ENCODE results near the gene GALNTL6. TPM values are rescaled to one million over a fixed set of nuclear protein-coding genes. Genes with fewer than 3 reads are reported as not detected.

GALNTL6 gene
- total and polyA plus RNA-seq, 7 experiments from 2014 or later = not detected

GRCh38 chr4:172675232-172675631 lies 862.0 kb downstream of the GALNTL6 start:
- Histone ChIP-seq H3K27ac (ENCODE audit: low read depth, low read length) (no peak overlapping the region), H3K4me3 (ENCODE audit: low read length) (no peak overlapping the region), H3K9me3 (ENCODE audit: control insufficient read depth in 2 of 3, low read length in 3 of 3) (no peaks in the 10 kb centered on the region), H3K27me3 (ENCODE audit: control insufficient read depth in 2 of 2, insufficient read depth in 2 of 2, low read length in 2 of 2) (no peaks in the 10 kb centered on the region), H3K4me1 (ENCODE audit: control insufficient read depth in 2 of 2, insufficient read depth in 2 of 2, low read length in 2 of 2) (no peaks in the 10 kb centered on the region), H3K36me3 (ENCODE audit: control insufficient read depth in 2 of 3, insufficient read depth in 3 of 3, low read length in 3 of 3) (no peaks in the 10 kb centered on the region)
- intact Hi-C loops (cut with micrococcal nuclease) = no loop called here
- Mint-ChIP-seq H3K9me3 (peaks cover 0 to 33% (median 3%) of the 10 kb centered on the region in 11 donors), H3K27ac (no peak overlapping the region), H3K36me3 (no peaks in the 10 kb centered on the region), H3K4me3 (no peak overlapping the region), H3K27me3 (peaks cover 0 to 4% (median 0%) of the 10 kb centered on the region in 5 donors), H3K4me1 (no peaks in the 10 kb centered on the region)
- ChIA-PET CTCF (no interaction called here), POLR2A (no interaction called here)
- no peak for ATAC-seq
- no peak for DNase-seq

DNA sequence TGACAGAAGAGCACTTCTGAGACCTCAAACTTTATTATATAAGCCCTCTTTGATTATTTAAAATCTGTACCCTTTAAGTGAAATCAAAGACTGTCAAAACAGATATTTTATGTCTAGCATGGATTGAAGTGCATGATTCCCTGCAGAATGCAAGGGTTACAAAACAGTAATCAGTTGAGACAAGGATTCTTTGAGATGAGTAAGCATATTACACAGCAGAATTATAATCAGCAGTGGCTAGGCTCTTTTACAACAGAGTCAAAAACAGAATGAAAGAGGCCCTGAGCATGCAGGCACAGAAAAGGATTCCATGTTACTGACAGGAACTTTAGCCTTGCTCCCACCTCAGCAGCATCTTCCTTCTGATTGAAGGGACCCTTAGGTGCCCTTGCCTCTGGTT lies 867.5 kb downstream of the GALNTL6 start:
- Histone ChIP-seq H3K4me3 (ENCODE audit: low read length) (no peak overlapping the region), H3K27ac (ENCODE audit: low read depth, low read length) (no peak overlapping the region), H3K9me3 (ENCODE audit: control insufficient read depth in 2 of 3, low read length in 3 of 3) (no peaks in the 10 kb centered on the region), H3K27me3 (ENCODE audit: control insufficient read depth in 2 of 2, insufficient read depth in 2 of 2, low read length in 2 of 2) (no peaks in the 10 kb centered on the region), H3K36me3 (ENCODE audit: control insufficient read depth in 2 of 3, insufficient read depth in 3 of 3, low read length in 3 of 3) (no peaks in the 10 kb centered on the region), H3K4me1 (ENCODE audit: control insufficient read depth in 2 of 2, insufficient read depth in 2 of 2, low read length in 2 of 2) (no peaks in the 10 kb centered on the region)
- Mint-ChIP-seq H3K4me1 (no peaks in the 10 kb centered on the region), H3K4me3 (no peak overlapping the region), H3K36me3 (no peaks in the 10 kb centered on the region), H3K9me3 (peaks cover 0 to 8% (median 1%) of the 10 kb centered on the region in 11 donors), H3K27ac (no peak overlapping the region), H3K27me3 (peaks cover 0 to 4% (median 0%) of the 10 kb centered on the region in 5 donors)
- ChIA-PET POLR2A (no interaction called here), CTCF (no interaction called here)
- no peak for ATAC-seq
- DNase-seq = no peak
- intact Hi-C loops (cut with micrococcal nuclease) = no loop called here

DNA sequence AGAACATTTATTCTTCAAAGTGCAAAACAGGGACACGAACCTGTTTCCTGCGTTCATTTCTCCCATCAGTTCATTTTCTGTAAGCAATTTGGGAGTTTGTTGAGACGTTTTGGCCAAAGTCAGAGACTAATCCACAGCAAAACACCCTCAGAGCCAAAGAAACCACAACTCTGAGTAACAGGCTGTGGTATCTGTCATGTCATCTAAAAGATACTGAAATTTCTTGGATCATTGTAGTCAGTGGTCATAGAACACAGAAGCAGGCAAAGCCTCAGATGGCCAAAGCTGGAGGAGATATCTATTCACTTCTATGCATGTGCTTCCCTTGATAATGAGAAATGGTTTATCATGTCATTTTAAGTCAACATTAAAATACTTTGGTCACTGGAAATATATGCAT lies 869.8 kb downstream of the GALNTL6 start:
- ATAC-seq (no peak), DNase-seq (no peak)
- Mint-ChIP-seq H3K9me3 (peaks cover 0 to 3% (median 0%) of the 10 kb centered on the region in 11 donors), H3K4me1 (no peaks in the 10 kb centered on the region), H3K27me3 (no peaks in the 10 kb centered on the region), H3K27ac (no peak overlapping the region), H3K4me3 (no peak overlapping the region), H3K36me3 (no peaks in the 10 kb centered on the region)
- no peaks in the 10 kb centered on the region for H3K9me3 ChIP-seq (ENCODE audit: control insufficient read depth in 2 of 3, low read length in 3 of 3)
- H3K4me1 ChIP-seq (ENCODE audit: control insufficient read depth in 2 of 2, insufficient read depth in 2 of 2, low read length in 2 of 2) = no peaks in the 10 kb centered on the region
- H3K27ac ChIP-seq (ENCODE audit: low read depth, low read length) = no peak overlapping the region
- no peak overlapping the region for H3K4me3 ChIP-seq (ENCODE audit: low read length)
- CTCF ChIA-PET = interaction anchor here (0.7 kb wide), 1 partner anchor 1749 kb away, joined by 3 read pairs; no protein-coding TSS in a partner anchor
- H3K36me3 ChIP-seq (ENCODE audit: control insufficient read depth in 2 of 3, insufficient read depth in 3 of 3, low read length in 3 of 3) = no peaks in the 10 kb centered on the region
- intact Hi-C loops (cut with micrococcal nuclease) = no loop called here
- no peaks in the 10 kb centered on the region for H3K27me3 ChIP-seq (ENCODE audit: control insufficient read depth in 2 of 2, insufficient read depth in 2 of 2, low read length in 2 of 2)
- POLR2A ChIA-PET = no interaction called here

- CTCF ChIA-PET = no interaction called here
- H3K36me3 ChIP-seq (ENCODE audit: control insufficient read depth in 2 of 3, insufficient read depth in 3 of 3, low read length in 3 of 3) = no peaks in the 10 kb centered on the region
- no peak overlapping the region for H3K27ac Mint-ChIP-seq
- intact Hi-C loops (cut with micrococcal nuclease) = no loop called here
- H3K4me1 ChIP-seq (ENCODE audit: control insufficient read depth in 2 of 2, insufficient read depth in 2 of 2, low read length in 2 of 2) = no peaks in the 10 kb centered on the region
- H3K36me3 Mint-ChIP-seq = peaks cover 0 to 4% (median 0%) of the 10 kb centered on the region in 5 donors
- no peak overlapping the region for H3K4me3 Mint-ChIP-seq
- H3K27me3 Mint-ChIP-seq = no peaks in the 10 kb centered on the region
- H3K27ac ChIP-seq (ENCODE audit: low read depth, low read length) = no peak overlapping the region
- DNase-seq (no peak), ATAC-seq (no peak)
- H3K9me3 ChIP-seq (ENCODE audit: control insufficient read depth in 2 of 3, low read length in 3 of 3) = no peaks in the 10 kb centered on the region
- H3K4me3 ChIP-seq (ENCODE audit: low read length) = no peak overlapping the region
- POLR2A ChIA-PET = no interaction called here
- H3K27me3 ChIP-seq (ENCODE audit: control insufficient read depth in 2 of 2, insufficient read depth in 2 of 2, low read length in 2 of 2) = no peaks in the 10 kb centered on the region
- H3K4me1 Mint-ChIP-seq = no peaks in the 10 kb centered on the region
- H3K9me3 Mint-ChIP-seq = peaks cover 0 to 7% (median 4%) of the 10 kb centered on the region in 11 donors
These were observed 872.8 kb downstream of the GALNTL6 start for GRCh38 chr4:172686021-172686420.

DNA sequence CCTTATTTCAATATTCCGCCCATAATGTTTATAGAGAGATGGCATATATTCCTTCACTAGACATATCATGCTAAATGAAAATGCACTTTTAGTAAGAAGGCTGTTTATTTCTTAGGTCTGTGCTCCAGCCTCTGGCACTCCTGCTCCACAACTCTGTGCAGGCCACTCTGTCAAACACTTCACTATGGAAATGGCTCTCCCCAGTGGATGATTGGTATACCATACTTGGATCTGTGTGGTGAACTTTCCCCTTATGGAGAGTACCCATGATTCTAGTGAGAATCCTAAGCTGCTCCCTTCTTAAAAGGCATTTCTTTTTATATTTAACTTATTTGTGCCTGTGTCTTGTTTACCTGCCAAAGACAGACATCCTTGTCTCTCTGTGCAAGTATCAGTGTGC lies 875.3 kb downstream of the GALNTL6 start:
- ChIA-PET POLR2A (no interaction called here), CTCF (no interaction called here)
- H3K9me3 ChIP-seq (ENCODE audit: control insufficient read depth in 2 of 3, low read length in 3 of 3) = peaks cover 0 to 7% (median 0%) of the 10 kb centered on the region in 3 experiments
- H3K27ac ChIP-seq (ENCODE audit: low read depth, low read length) = no peak overlapping the region
- H3K4me3 ChIP-seq (ENCODE audit: low read length) = no peak overlapping the region
- H3K4me1 ChIP-seq (ENCODE audit: control insufficient read depth in 2 of 2, insufficient read depth in 2 of 2, low read length in 2 of 2) = no peaks in the 10 kb centered on the region
- Mint-ChIP-seq H3K36me3 (peaks cover 0 to 5% (median 0%) of the 10 kb centered on the region in 5 donors), H3K9me3 (peaks cover 4 to 22% (median 8%) of the 10 kb centered on the region in 11 donors), H3K4me1 (no peaks in the 10 kb centered on the region), H3K4me3 (no peak overlapping the region), H3K27ac (no peak overlapping the region), H3K27me3 (no peaks in the 10 kb centered on the region)
- no peaks in the 10 kb centered on the region for H3K27me3 ChIP-seq (ENCODE audit: control insufficient read depth in 2 of 2, insufficient read depth in 2 of 2, low read length in 2 of 2)
- no peak for ATAC-seq
- no peak for DNase-seq
- H3K36me3 ChIP-seq (ENCODE audit: control insufficient read depth in 2 of 3, insufficient read depth in 3 of 3, low read length in 3 of 3) = no peaks in the 10 kb centered on the region
- intact Hi-C loops (cut with micrococcal nuclease) = no loop called here

GRCh38 chr4:172691552-172691951 lies 878.3 kb downstream of the GALNTL6 start:
- peaks cover 5 to 37% (median 9%) of the 10 kb centered on the region in 11 donors for H3K9me3 Mint-ChIP-seq
- CTCF ChIA-PET = no interaction called here

GRCh38 chr4:172692701-172693100 lies 879.5 kb downstream of the GALNTL6 start:
- no peaks in the 10 kb centered on the region for H3K27me3 ChIP-seq (ENCODE audit: control insufficient read depth in 2 of 2, insufficient read depth in 2 of 2, low read length in 2 of 2)

More at GRCh38 chr4:172691552-172691951, 878.3 kb downstream of the GALNTL6 start:
- no peaks in the 10 kb centered on the region for H3K27me3 ChIP-seq (ENCODE audit: control insufficient read depth in 2 of 2, insufficient read depth in 2 of 2, low read length in 2 of 2)
- no peak overlapping the region for H3K4me3 ChIP-seq (ENCODE audit: low read length)
- H3K27me3 Mint-ChIP-seq = no peaks in the 10 kb centered on the region
- H3K4me3 Mint-ChIP-seq = no peak overlapping the region
- H3K36me3 Mint-ChIP-seq = peaks cover 0 to 5% (median 0%) of the 10 kb centered on the region in 5 donors
- no peaks in the 10 kb centered on the region for H3K4me1 Mint-ChIP-seq
- no peaks in the 10 kb centered on the region for H3K4me1 ChIP-seq (ENCODE audit: control insufficient read depth in 2 of 2, insufficient read depth in 2 of 2, low read length in 2 of 2)
- no peak for DNase-seq
- no peak for ATAC-seq
- POLR2A ChIA-PET = no interaction called here
- intact Hi-C loops (cut with micrococcal nuclease) = no loop called here
- no peak overlapping the region for H3K27ac Mint-ChIP-seq
- peaks cover 0 to 7% (median 0%) of the 10 kb centered on the region in 3 experiments for H3K9me3 ChIP-seq (ENCODE audit: control insufficient read depth in 2 of 3, low read length in 3 of 3)
- no peaks in the 10 kb centered on the region for H3K36me3 ChIP-seq (ENCODE audit: control insufficient read depth in 2 of 3, insufficient read depth in 3 of 3, low read length in 3 of 3)
- no peak overlapping the region for H3K27ac ChIP-seq (ENCODE audit: low read depth, low read length)

More at GRCh38 chr4:172692701-172693100, 879.5 kb downstream of the GALNTL6 start:
- Mint-ChIP-seq H3K27me3 (no peaks in the 10 kb centered on the region), H3K27ac (no peak overlapping the region), H3K9me3 (peaks cover 5 to 39% (median 9%) of the 10 kb centered on the region in 11 donors), H3K4me1 (no peaks in the 10 kb centered on the region), H3K4me3 (no peak overlapping the region), H3K36me3 (peaks cover 0 to 5% (median 0%) of the 10 kb centered on the region in 5 donors)
- Histone ChIP-seq H3K36me3 (ENCODE audit: control insufficient read depth in 2 of 3, insufficient read depth in 3 of 3, low read length in 3 of 3) (no peaks in the 10 kb centered on the region), H3K4me1 (ENCODE audit: control insufficient read depth in 2 of 2, insufficient read depth in 2 of 2, low read length in 2 of 2) (no peaks in the 10 kb centered on the region), H3K27ac (ENCODE audit: low read depth, low read length) (no peak overlapping the region), H3K9me3 (ENCODE audit: control insufficient read depth in 2 of 3, low read length in 3 of 3) (peaks cover 0 to 7% (median 0%) of the 10 kb centered on the region in 3 experiments), H3K4me3 (ENCODE audit: low read length) (no peak overlapping the region)
- DNase-seq (no peak), ATAC-seq (no peak)
- POLR2A ChIA-PET = no interaction called here
- CTCF ChIA-PET = no interaction called here
- intact Hi-C loops (cut with micrococcal nuclease) = no loop called here

Measured in naive thymus-derived CD4-positive, alpha-beta T cell (primary cell).